Measurements from ENCODE around the gene ZEB2.

DNA sequence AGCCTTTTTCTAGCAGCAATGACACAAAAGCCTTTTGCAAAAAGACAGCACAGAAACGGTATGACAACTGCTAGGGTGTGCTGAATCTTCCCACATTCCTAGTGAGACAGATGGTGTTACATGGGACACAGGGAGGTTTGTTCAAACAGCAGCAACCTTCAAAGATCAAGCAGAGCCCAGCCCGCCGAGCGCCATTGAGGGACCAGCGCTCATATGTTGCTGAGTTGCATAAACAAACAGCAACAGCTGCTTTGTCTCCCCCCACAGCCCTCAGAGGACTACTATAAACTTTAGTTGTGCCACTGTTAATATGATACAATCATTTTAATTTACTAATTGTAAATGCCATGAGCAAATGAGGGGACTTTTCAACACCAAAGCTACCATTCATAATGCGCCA, 117.7 kb downstream of the ZEB2 start:
- TF ChIP-seq, protein P1, sequence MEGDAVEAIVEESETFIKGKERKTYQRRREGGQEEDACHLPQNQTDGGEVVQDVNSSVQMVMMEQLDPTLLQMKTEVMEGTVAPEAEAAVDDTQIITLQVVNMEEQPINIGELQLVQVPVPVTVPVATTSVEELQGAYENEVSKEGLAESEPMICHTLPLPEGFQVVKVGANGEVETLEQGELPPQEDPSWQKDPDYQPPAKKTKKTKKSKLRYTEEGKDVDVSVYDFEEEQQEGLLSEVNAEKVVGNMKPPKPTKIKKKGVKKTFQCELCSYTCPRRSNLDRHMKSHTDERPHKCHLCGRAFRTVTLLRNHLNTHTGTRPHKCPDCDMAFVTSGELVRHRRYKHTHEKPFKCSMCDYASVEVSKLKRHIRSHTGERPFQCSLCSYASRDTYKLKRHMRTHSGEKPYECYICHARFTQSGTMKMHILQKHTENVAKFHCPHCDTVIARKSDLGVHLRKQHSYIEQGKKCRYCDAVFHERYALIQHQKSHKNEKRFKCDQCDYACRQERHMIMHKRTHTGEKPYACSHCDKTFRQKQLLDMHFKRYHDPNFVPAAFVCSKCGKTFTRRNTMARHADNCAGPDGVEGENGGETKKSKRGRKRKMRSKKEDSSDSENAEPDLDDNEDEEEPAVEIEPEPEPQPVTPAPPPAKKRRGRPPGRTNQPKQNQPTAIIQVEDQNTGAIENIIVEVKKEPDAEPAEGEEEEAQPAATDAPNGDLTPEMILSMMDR (IDR thresholded peaks at IDR 0.05; ENCODE audit: low read length), result no peak
- no peak for TF ChIP-seq EZH2 (IDR thresholded peaks at IDR 0.05; ENCODE audit: borderline replicate concordance, low read length)
